ENCODE results near the gene SAP25.
"Not testable (repeated sequence)": the region's sequence is repeated elsewhere in the genome, so short reads cannot be mapped to it uniquely, and the experiment has no call there.

SAP25 gene

DNA sequence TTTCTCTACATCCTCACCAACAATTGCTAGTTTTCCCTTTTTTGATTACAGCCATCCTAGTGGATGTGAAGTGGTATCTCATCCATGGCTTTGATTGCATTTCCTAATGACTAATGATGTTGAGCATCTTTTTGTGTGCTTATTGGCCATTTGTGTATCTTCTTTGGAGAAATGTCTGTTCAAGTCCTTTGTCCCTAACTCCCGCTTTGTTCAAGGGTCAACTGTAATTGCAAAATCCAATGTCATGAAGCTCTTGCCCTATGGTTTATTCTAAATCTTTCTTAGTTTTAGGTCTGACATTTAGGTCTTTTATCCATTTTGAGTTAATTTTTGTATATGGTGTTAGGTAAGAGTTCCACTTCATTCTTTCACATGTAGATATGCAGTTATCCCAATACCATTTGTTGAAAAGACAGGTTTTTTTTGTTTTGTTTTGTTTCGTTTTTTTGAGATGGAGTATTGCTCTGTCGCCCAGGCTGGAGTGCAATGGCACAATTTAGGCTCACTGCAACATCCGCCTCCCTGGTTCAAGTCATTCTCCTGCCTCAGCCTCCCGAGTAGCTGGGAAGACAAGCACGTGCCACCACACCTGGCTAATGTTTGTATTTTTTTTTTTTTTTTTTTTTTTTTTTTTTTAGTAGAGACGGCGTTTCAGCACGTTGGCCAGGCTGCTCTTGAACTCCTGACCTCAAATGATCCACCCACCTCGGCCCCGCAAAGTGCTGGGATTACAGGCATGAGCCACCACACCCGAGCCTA, 45.4 kb downstream of the SAP25 start:
- DNase-seq, result not testable (repeated sequence)

DNA sequence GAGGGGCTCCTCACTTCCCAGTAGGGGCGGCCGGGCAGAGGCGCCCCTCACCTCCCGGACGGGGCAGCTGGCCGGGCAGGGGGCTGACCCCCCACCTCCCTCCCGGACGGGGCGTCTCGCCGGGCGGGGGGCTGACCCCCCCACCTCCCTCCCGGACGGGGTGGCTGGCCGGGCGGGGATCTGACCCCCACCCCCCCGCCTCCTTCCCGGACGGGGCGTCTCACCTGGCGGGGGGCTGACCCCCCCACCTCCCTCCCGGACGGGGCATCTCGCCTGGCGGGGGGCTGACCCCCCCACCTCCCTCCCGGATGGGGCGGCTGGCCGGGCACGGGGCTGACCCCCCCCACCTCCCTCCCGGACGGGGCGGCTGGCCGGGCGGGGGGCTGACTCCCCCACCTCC, 50.5 kb downstream of the SAP25 start:
- not testable (repeated sequence) for DNase-seq
